Tongue (tissue), 2 donors: ENCODE measurements around the gene ADSS1. TPM values are rescaled to one million over a fixed set of nuclear protein-coding genes. Genes with fewer than 3 reads are reported as not detected.
"Not testable (repeated sequence)": the region's sequence is repeated elsewhere in the genome, so short reads cannot be mapped to it uniquely, and the experiment has no call there.

Source experiments
- DNase-seq: peaks from one replicate; pipeline ENCODE4 v3.0.0-alpha.2; 2015
- total RNA-seq: library from RNA; depleted of rRNA; stranded (reverse); fragments of >200 nt; gene quantifications from one replicate; pipeline ENCODE4 v1.2.3, GENCODE V29; 2014

Gene ADSS1
- total RNA-seq, 1 donor from 2014 or later, result 98.8 TPM

DNA sequence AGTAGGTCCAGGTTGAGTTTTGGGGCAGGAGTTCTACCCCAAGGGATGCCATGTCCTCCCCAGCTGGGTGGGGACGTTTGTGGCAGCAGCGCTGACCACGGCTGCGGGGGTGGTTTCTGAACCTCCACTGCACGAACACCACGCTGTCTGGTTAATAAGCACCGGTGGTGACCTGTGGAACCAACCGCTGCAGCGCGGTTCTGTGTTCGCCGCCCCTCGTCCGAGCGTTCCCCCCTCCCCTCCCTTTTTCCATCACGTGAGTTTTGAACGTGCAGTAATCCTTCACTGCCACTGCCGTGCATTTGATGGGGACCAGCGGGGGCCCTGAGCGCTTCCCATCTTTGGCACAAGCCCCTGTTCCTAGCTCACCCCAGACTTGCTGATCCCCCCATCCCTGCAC, 6.4 kb upstream of the ADSS1 start:
- no peak for DNase-seq

DNA sequence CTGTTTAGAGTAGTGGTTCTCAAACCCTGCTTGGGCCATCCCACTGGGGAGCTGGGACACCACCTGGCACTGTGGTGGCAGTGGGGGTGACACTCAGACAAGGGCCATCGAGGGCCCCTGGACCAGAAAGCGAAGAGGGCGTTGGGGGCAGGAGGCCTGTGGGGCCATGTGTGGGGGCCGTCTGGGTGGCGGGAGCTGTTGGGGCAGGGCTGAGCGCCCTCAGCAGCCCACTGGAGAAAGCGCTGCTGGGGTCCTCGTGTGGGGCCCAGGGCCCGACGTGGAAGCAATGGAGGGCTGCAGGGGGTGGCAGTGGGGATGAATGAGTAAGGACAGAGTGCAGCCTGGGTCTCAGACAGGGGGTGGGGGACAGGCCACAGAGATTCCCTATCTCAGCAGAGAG, 5.9 kb upstream of the ADSS1 start:
- DNase-seq, result no peak

DNA sequence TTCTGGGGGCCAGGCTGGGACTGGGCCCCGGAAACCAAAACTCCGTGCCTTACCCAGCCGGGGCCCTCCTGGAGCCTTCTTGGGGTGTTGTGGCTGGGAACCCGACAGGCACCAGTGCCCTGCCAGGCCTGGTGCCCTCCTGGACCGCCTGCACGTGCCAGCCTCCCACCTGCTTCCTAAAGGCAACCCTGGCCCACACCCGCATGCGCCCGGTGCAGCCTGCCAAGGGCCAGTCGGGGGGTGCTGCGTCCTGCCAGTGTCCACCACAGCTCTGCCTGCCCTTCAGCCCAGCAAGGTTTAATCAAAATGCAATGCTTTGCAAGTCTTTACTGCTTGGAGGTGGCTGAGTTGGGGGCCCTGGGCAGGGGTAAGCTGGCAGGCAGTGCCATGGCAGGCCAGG, 5.2 kb upstream of the ADSS1 start:
- DNase-seq, result no peak

DNA sequence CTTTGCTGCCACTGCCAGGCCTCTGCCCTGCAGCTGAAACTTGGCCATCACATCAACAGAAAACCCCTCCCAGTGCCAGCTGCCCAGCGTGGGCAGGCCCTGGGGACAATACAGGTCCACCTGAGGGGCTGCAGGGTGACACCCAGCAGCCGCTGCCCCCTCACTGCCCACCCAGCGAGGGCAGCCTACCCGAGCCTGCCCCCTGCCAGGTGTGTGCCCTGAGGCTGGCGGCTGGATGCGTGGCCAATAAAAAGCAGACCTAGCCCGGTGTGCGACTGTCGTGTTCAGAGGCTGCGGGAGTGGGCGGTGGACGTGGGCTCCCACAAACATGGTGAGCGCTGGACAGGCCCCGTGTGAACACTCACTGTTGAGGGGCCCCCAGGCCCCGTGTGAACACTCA, 4.7 kb upstream of the ADSS1 start:
- no peak for DNase-seq

DNA sequence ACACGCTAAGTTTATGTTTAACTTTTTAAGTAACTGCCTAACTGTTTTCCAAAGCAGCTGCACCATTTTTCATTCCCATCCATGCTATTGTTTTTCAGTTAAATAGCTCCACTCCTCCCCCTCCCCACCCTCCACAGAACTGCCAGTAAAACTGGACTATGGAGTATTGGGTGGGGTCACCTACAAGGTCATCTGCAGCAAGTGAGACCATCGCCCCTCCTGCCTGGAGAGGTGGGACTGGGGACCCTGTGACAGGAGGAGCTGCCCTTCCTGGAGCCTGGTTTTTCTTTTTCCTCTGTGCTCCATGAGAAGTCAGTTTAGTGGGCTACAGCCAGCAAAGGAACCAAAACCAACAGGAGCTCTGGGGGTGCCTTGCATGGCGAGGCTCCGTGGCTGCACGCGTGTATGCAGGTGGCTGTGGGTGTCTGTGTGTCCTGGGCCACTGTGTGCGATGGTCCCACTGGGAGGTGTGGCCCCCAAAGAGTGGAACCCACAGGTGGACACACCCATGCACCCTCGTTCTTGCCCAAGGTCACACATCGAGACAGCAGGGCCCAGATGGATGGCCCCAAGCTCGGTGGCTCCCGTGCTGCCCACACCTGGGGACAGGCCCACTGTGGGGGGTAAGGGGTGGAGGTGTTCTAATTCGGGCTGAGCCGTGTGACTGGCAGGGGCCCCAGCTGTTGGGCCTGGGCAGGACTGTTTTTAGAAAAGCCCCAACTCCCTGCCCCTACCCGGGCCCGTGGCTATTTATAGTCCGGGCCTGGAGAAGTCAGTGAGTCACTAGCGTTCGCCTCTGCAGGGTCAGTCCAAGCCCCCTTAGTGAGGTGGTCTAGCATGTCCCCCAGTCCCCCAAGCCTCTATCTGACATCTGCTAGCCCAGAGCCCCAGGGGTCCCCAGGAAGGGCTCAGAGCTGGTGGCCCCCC, 2.3 kb upstream of the ADSS1 start:
- DNase-seq, result peak; percentile 76

DNA sequence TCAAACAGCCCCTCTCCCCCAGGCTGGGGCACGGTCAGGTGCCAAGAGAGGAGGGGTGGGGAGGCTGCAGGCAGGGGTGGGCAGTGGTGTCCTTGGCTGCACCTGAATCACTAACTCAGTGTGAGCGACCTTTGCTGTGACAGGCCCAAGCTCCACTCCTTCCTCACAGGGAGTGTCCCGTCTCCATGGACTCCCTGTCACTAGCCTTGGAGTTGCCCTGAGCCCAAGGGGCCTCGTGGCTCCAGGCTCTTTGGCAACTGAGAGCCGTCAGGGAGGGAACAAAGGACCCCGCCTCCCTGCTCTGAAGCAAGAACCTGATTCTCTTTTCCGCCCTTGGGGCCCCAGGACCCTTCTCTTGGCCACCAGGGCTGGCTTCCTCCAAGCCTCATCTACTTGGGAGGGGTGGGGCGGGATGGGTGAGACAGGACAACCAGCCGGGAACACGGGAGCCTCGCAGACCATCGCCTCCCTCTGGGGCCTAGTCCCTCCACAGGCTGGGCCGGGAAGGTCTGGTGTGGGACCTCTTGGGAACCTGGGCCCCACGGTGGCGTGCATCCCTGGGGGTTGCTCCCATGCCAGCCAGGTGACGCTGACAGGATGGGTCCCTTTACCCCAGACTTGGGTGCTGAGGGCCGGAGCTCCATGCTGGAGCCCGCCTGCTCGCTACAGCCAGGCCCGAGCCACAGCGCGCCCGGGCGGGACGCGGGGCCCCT, 935 bp upstream of the ADSS1 start:
- no peak for DNase-seq

DNA sequence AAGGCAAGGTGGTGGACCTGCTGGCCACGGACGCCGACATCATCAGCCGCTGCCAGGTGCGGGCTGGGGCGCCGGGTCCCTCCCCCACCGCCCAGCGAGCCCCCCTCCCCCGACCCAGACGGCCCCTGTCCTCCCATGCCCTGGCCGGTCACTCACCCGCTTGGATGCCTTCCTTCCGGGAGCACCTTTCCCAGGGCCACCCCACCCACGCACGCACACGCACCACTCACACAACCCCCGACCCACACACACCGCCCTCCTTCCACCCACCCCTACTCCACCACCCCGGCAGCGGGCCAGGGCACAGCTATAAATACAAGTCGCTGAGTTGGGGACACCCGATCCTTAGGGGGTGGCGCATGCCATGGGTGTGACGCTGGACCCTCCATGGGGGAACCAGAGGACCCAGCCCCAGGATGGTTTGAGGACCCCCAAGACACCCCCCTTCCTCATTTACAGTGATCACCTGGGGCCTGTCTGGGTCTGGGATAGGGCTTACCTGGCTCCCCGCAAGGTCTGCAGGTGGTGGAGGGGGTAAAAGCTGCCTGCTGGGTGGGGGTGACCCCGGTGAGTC, 465 bp downstream of the ADSS1 start:
- DNase-seq, result peak; percentile 56

DNA sequence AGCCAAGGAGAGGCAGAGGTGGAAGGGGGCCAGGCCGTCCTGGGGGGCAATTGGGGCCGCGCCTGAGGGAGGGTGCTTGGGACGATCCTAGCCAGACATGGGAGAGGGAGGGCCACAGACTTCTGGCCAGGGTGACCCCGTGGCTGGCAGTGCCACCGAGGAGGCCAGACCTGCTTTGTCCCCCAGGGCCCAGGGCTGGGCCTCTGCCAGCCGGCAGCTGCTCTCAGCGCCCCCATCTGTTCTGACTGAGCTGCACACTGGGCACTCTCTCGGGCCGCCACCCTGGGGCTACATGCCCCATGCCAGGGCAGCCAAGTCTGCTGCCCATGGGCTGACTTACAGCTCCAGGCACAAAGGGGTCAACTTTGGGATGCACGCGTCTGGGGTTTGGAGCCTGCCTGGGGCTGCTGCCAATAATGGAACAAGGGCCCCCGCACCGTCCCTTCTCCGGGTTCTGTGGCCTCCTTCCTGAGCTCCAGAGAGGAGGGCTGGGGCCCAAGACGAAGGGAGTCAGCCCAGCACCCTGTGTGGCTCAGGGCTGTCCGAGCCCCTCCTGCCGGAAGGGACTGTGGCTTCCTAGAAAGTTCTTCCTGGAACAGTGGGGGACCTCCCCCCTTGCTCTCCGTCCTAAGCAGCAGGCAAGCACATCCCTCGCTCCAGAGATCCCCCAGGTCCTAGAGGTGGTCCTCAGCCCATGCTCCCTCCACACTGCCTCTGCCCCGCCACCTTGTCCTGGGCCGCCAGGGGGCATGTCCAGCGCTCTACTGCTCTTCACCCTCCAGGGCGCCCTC, 1.1 kb downstream of the ADSS1 start:
- peak; percentile 80 for DNase-seq

DNA sequence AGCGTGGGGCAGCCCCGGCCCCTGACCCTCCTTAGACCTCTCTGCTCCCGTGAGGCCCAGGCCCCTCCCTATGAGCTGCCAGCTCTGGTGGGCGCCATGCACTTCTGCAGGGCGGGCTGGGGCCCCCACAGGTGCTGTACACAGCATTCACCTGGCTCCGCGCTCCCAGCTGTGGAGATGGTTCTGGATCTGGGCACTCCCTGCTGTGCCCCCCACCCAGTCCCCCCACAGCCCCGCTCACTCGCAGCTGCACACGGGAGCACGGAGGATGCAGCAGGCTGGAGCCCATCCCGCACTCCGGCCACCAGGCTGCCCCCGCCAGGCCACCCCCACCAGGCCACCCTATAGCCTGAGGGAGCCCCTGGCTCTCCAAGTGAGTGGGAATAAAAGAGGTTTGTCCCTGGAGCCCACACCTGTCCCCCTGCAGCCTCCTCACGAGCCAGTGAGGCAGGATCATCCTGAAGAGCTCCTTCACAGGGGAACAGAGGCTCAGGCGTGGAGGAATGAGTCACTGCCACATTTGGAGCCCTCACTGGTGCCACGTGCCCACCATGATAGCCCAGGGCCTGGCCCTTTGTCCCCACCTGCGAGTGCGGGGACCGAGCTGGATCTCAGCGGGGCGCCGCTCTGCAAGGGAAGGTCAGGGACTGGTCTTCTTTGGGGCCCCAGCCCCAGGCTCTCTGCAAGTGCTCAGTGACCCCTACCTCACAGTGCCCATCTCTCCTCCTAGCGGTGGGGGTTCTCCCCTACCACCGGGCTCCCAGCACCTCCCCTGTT, 1.9 kb downstream of the ADSS1 start:
- no peak for DNase-seq

DNA sequence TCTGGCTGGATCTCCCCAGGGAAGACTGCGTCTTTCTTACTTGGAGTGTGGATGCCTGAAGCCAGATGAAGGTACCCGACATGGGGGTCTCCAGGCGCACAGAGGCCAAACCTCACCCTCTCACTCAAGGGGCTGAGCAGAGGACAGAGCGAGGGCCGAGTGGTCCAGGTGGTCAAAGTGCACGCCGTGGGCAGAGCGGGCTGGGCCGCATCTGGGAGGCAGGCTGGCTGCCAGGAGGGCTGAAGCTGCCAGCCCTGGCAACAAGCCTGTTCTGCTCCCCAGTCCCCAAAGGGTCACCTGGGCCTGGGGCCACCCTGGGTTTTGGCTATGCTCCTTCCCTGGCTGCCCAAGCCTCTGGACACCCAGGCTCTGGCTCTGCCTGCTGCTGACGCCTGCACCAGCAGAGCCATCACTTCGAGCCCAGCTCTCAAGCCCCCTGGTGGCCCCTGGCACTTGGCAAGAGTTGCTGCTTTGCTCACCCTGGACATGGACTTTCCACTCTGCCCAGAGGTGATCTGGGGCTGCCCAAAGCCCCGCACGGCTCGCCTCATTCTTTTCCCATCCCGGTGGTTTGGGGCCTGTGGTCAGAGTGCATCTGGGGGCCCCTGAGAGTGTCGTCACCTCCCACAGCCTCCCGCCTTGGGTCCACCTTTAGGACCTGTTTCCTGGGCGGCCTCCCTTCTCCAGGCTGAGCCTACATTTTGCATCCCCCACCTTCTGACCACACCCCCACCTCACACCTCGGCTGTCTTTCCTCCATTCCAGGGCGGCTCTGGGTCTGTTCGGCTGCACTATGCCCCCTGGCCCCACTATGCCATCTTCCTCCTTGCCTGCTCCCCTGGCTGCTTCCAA, 2.8 kb downstream of the ADSS1 start:
- DNase-seq, result no peak

DNA sequence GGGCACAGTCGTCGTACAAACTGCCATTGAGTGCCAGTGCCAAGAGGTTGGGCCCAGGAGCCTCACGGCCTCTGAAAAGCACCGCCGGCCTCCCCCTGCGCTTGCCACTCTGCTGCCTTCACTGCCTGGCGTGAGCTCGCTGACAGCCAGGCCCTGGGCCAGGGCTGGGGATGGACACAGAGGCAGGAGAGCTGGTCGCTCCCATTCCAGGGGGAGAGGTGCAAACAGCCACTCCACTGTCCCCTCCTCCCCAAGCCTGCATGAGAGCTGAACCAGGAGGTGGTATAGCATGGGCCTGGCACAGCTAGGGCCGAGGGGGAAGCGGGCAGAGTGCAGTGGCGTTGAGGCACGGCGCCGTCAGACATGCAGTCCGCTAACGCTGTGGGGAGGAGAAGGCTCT, 4.6 kb downstream of the ADSS1 start:
- no peak for DNase-seq

DNA sequence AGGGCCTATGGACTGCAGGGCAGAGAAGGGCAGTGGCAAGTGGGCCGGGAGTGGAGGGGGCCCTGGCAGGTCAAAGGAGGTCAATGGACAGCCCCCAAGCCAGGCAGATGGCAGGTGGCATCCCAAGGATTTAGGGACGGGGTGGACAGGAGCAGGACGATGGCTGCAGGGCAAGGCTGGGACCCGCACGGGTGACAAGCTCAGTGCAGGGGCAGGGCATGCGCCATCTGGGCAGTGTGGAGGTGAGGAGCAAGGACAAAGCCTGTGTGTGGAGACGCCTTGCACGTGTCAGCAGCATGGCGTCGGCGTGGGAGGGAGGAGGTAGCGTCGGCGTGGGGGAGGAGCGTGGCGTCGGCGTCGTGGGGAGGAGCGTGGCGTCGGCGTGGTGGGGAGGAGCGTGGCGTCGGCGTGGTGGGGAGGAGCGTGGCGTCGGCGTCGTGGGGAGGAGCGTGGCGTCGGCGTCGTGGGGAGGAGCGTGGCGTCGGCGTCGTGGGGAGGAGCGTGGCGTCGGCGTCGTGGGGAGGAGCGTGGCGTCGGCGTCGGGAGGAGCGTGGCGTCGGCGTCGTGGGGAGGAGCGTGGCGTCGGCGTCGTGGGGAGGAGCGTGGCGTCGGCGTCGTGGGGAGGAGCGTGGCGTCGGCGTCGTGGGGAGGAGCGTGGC, 5.3 kb downstream of the ADSS1 start:
- DNase-seq, result not testable (repeated sequence)

DNA sequence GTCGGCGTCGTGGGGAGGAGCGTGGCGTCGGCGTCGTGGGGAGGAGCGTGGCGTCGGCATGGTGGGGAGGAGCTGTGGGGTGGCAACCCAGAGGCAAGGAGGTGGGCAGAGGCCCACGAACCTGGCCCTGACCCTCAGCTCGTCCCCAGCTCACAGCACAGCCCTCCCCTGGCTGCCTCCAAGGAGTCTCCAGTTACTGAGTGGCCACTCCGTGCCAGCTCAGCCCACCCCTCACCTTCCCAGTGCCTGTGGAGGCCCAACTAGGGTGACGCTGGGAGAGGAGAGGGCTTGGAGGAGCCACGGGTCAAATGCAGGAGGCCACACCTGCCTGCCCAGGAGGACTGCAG, 5.8 kb downstream of the ADSS1 start:
- no peak for DNase-seq

DNA sequence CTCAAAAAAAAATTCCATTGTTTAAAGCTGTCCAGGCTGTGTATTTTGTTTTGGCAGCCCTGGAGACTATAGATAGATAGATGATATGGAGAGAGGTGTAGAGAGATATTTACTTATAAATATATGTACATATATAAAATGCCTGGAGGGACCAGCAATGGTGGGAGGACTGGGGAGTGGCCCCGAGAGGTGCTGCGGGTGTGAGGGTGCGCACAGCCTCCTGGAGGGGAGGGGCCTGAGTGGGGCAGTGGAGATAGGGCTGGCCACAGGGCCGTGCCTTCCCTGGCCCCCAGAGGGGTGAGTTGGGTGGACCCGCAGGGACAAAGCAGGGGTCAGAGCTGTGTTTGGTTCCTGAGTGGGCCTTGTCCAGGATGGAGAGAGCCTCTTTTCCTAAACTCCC, 6.5 kb downstream of the ADSS1 start:
- no peak for DNase-seq

DNA sequence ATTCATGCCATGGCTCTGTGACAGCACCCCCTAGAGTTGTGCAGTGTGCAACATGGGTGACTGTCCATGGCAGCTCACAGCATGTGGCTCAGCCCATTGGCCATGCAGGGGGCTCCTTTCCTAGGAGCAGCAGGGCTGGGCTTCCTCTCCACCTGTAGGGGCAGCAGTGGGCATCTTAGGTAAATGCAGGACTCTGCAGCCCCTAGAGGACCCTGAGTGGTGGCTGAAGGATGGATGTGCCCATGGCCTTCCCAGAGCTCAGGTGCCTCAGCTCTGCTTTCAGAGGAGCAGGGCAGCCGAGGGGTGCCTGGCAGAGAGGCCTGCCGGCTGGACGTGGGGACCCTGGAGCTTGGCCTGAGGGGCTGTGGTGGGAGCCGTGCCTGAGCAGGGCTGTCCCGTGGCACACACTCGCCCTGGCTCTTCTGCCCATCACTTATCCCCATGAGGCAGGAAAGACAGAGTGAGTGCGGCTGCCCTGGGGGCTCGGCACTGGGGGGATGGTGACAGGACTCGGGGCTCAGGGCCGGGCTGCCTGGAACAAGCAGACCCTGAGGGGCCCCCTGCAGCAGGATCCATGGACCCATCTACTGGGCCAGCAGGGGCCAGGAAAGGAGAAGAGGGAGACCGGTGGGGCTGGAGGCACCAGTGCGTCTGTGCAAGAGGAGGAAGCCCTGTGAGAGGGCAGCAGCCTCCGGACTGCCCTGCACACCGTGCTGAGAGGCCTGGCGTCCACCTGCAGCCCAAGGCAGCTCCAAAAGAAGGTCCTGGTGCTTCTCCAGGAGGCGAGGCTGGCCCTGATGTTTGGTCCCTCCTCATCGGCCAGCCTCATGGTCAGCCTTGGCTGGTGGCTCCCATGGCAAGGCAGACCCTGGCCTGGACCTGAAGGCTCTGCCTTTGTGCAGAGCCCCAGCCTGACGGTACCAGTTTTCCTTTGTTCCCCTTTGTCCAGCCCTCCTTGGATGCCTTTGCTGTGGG, 7.6 kb downstream of the ADSS1 start:
- no peak for DNase-seq

DNA sequence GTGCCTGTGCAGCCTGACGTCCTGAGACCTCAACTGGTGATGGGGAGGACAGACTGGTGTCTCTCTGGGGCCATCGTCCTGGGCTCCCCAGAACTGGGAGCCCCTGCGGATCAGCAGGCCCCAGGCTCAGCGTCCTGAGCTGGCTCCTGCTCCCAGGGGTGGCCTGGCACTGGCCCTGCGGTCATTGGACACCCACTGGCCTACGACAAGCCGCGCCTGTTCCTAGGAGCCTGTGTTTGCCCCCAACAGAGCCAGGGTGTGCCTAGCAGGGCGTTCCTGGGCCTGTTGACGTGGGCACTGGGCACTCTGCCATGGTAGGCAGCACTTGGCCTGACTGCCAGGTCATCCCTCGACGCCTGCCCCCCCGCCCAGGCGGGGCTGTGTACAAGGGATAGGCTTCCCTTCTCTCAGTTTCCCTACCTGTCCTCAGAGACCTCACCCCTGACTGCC, 8.4 kb downstream of the ADSS1 start:
- DNase-seq, result no peak

DNA sequence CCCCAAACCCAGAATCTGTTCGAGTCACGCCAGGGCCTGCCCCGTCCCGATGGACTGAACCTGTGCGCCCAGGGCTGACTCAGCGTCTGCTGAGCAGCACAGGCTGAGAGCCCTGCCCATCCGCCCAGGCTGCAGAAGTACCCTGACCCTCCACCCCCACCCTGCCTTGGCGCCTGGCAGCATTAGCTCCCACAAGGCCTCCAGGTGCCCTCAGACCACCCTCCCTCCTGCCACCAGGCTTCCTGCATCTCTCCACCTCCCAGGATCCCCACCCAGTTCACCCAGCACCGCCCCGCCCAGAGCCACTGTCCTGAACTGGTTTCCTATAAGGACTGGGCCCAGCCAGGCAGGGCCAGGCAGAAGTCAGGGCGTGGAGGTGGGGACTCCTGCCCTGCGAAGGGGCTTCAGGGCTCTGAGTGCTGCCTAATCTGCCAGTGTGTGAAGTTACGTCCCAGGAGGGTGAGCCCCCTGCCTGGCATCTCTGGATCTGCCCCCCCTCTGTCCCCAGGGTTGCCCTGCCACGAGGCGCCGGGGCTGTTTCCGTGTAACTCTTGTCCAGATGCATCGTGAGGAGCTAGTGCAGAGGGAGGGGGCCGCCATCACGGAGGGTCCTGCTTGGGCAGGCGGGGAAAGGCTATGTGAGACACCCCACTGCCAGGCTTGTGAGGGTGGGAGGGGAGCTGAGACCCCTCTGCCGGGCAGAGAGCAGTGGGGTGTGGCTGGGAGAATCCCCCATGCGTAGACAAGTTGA, 9.1 kb downstream of the ADSS1 start:
- DNase-seq, result no peak

DNA sequence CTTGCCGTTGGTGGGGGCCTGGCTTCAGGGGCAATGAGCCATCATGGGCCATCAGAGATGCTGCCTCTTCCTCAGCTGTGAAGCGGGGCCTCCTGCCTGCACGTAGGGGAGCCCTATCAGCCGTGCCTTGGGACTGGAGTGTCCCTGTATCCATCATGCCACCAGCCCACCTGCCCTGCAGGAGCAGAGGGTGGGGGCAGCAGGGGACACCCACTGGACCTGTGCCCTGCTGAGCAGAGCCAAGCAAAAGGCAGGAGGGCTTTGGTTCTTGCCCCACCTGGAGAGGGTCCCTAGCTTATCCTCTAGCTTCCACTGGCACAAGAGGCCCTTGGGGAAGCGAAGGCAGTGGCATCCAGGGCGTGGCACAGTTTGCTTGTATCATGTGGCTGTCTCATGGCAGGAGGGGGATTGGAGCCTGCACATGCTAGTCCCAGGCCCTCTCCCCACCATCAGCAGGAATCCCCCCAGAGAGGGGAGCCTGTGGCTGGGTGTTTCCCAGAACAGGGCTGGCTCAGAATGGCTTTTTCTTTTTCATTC, 10.1 kb downstream of the ADSS1 start:
- no peak for DNase-seq
